Caki2 (cell line): ENCODE measurements around the gene EEIG1. TPM values are rescaled to one million over a fixed set of nuclear protein-coding genes. Genes with fewer than 3 reads are reported as not detected.
"Not testable (repeated sequence)": the region's sequence is repeated elsewhere in the genome, so short reads cannot be mapped to it uniquely, and the experiment has no call there.

Experiments used
- DNase-seq: peaks from one replicate; pipeline ENCODE4 v3.0.0-alpha.2; 2015; ENCODE audit warnings: low read depth
- in situ Hi-C: cut with HindIII; loops from 2 replicates; pipeline ENCODE4 v1.10.0; 2016; ENCODE audit warnings: low sequenced_read_pairs, low pct_unique_long_range_greater_than_20kb, mixed read lengths
- total RNA-seq: library from RNA; depleted of rRNA; stranded (reverse); fragments of >200 nt; shearing (Covaris generic); gene quantifications from 2 replicates; pipeline ENCODE4 v1.2.3, GENCODE V29; 2014; ENCODE audit warnings: low replicate concordance; rRNA removed

The EEIG1 gene
- 93.4 and 140 TPM in 2 replicates for total RNA-seq

GRCh38 chr9:127980706-127981558 lies at the start of gene EEIG1:
Gene EEIG1, minus strand, starts transcription at chr9:127980989. Its CDS starts 852 bp downstream, at chr9:127980137.
- in situ Hi-C loops = no loop called here
- DNase-seq = peak; percentile 95

- no peak for DNase-seq
- in situ Hi-C loops = no loop called here
Measured at GRCh38 chr9:128027705-128028104, 46.9 kb upstream of the EEIG1 start.

GRCh38 chr9:128026773-128027541 lies 46.2 kb upstream of the EEIG1 start:
- no peak for DNase-seq
- in situ Hi-C loops = no loop called here

GRCh38 chr9:128026255-128026772 lies 45.5 kb upstream of the EEIG1 start:
- no peak for DNase-seq
- in situ Hi-C loops = no loop called here

- no peak for DNase-seq
- in situ Hi-C loops = no loop called here
Measured at GRCh38 chr9:128025736-128026135, 44.9 kb upstream of the EEIG1 start.

GRCh38 chr9:128024761-128025308 lies 44.0 kb upstream of the EEIG1 start:
- in situ Hi-C loops = no loop called here
- DNase-seq = no peak

GRCh38 chr9:128023671-128024070 lies 42.9 kb upstream of the EEIG1 start:
- in situ Hi-C loops = not testable (repeated sequence)
- DNase-seq = peak; percentile 61

- DNase-seq = no peak
- in situ Hi-C loops = no loop called here
Measured at GRCh38 chr9:128022886-128023285, 42.1 kb upstream of the EEIG1 start.

- no peak for DNase-seq
- in situ Hi-C loops = no loop called here
Measured at GRCh38 chr9:128021098-128021497, 40.3 kb upstream of the EEIG1 start.

- DNase-seq = no peak
- in situ Hi-C loops = no loop called here
Measured at GRCh38 chr9:128020692-128021091, 39.9 kb upstream of the EEIG1 start.

GRCh38 chr9:128015696-128016095 lies 34.9 kb upstream of the EEIG1 start:
- DNase-seq = no peak
- in situ Hi-C loops = no loop called here

GRCh38 chr9:128011071-128011817 lies 30.5 kb upstream of the EEIG1 start:
- in situ Hi-C loops = no loop called here
- DNase-seq = peak; percentile 57

- in situ Hi-C loops = no loop called here
- no peak for DNase-seq
Measured at GRCh38 chr9:128009639-128010038, 28.9 kb upstream of the EEIG1 start.

- in situ Hi-C loops = no loop called here
- DNase-seq = no peak
Measured at GRCh38 chr9:128008171-128008570, 27.4 kb upstream of the EEIG1 start.

GRCh38 chr9:128007566-128008138 lies 26.9 kb upstream of the EEIG1 start:
- peak; percentile 89 for DNase-seq
- in situ Hi-C loops = no loop called here

GRCh38 chr9:128006332-128006996 lies 25.7 kb upstream of the EEIG1 start:
- in situ Hi-C loops = no loop called here
- peak; percentile 62 for DNase-seq

- DNase-seq = no peak
- in situ Hi-C loops = no loop called here
Measured at GRCh38 chr9:128005923-128006322, 25.1 kb upstream of the EEIG1 start.
